Measurements from ENCODE around the gene YPEL1.

DNA sequence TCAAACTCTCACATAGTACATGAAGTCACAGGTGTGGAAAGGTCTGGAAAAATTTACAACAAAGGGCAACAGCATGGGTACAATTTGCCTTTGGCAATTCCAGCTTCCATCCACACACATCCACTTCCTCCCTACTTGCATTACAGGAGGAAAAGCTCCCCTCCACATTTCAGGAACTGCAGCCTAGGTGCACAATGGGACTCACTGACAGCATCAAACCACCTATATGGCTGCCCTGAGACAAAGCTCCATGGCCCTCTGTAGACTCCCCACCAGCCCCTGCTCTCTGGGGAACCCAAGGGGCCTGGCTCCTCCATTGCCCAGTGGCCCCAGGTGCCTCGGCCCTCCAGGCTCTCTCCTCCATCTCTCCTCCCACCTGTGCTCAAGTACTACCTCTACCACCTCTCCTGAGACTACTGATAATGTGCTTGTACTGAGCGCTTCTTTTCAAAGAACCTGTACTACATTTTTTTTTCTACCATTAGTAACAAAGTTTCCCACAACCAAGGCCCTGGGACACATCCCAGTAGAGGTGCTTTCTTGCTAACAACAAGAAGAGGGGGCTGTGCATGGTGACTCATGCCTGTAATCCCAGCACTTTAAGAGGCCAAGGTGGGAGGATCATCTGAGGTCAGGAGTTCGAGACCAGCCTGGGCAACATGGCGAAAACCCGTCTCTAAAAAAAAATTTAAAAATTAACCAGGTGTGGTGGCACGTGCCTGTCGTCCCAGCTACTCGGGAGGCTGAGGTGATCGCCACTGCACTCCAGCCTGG is 4.9 kb downstream of the YPEL1 start:
- no peak for TF ChIP-seq POLR2A (IDR thresholded peaks at IDR 0.05)
- TF ChIP-seq, protein P1, sequence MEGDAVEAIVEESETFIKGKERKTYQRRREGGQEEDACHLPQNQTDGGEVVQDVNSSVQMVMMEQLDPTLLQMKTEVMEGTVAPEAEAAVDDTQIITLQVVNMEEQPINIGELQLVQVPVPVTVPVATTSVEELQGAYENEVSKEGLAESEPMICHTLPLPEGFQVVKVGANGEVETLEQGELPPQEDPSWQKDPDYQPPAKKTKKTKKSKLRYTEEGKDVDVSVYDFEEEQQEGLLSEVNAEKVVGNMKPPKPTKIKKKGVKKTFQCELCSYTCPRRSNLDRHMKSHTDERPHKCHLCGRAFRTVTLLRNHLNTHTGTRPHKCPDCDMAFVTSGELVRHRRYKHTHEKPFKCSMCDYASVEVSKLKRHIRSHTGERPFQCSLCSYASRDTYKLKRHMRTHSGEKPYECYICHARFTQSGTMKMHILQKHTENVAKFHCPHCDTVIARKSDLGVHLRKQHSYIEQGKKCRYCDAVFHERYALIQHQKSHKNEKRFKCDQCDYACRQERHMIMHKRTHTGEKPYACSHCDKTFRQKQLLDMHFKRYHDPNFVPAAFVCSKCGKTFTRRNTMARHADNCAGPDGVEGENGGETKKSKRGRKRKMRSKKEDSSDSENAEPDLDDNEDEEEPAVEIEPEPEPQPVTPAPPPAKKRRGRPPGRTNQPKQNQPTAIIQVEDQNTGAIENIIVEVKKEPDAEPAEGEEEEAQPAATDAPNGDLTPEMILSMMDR (IDR thresholded peaks at IDR 0.05), result no peak

Data from suprapubic skin (tissue), 3 donors.